ENCODE measurements around the gene ABCC4.

Gene ABCC4

GRCh38 chr13:95256091-95256490, 45.2 kb downstream of the ABCC4 start:
- DNase-seq (ENCODE audit: low read depth), result no peak

GRCh38 chr13:95255072-95255732, 46.0 kb downstream of the ABCC4 start:
- DNase-seq (ENCODE audit: low read depth), result no peak

GRCh38 chr13:95254339-95254738, 46.9 kb downstream of the ABCC4 start:
- DNase-seq (ENCODE audit: low read depth), result no peak

- no peak for DNase-seq (ENCODE audit: low read depth)
Measured at GRCh38 chr13:95253033-95253432, 48.2 kb downstream of the ABCC4 start.

GRCh38 chr13:95251641-95252040, 49.6 kb downstream of the ABCC4 start:
- no peak for DNase-seq (ENCODE audit: low read depth)

- no peak for DNase-seq (ENCODE audit: low read depth)
Measured at GRCh38 chr13:95250961-95251360, 50.3 kb downstream of the ABCC4 start.

- DNase-seq (ENCODE audit: low read depth), result no peak
Measured at GRCh38 chr13:95248953-95249352, 52.3 kb downstream of the ABCC4 start.

GRCh38 chr13:95247852-95248251, 53.4 kb downstream of the ABCC4 start:
- no peak for DNase-seq (ENCODE audit: low read depth)

GRCh38 chr13:95247171-95247570, 54.1 kb downstream of the ABCC4 start:
- no peak for DNase-seq (ENCODE audit: low read depth)

- DNase-seq (ENCODE audit: low read depth), result no peak
Measured at GRCh38 chr13:95246292-95247082, 54.8 kb downstream of the ABCC4 start.

GRCh38 chr13:95245071-95245470, 56.2 kb downstream of the ABCC4 start:
- no peak for DNase-seq (ENCODE audit: low read depth)

GRCh38 chr13:95243207-95243606, 58.0 kb downstream of the ABCC4 start:
- DNase-seq (ENCODE audit: low read depth), result no peak

- DNase-seq (ENCODE audit: low read depth), result no peak
Measured at GRCh38 chr13:95241321-95241720, 59.9 kb downstream of the ABCC4 start.

- no peak for DNase-seq (ENCODE audit: low read depth)
Measured at GRCh38 chr13:95239283-95239682, 62.0 kb downstream of the ABCC4 start.

GRCh38 chr13:95237310-95237870, 63.9 kb downstream of the ABCC4 start:
- DNase-seq (ENCODE audit: low read depth), result no peak

- DNase-seq (ENCODE audit: low read depth), result no peak
Measured at GRCh38 chr13:95236774-95237173, 64.5 kb downstream of the ABCC4 start.

- DNase-seq (ENCODE audit: low read depth), result no peak
Measured at GRCh38 chr13:95235974-95236373, 65.3 kb downstream of the ABCC4 start.

GRCh38 chr13:95235199-95235756, 66.0 kb downstream of the ABCC4 start:
- DNase-seq (ENCODE audit: low read depth), result no peak

GRCh38 chr13:95234242-95234641, 67.0 kb downstream of the ABCC4 start:
- DNase-seq (ENCODE audit: low read depth), result no peak

- DNase-seq (ENCODE audit: low read depth), result no peak
Measured at GRCh38 chr13:95233026-95233635, 68.1 kb downstream of the ABCC4 start.

GRCh38 chr13:95231393-95231792, 69.9 kb downstream of the ABCC4 start:
- no peak for DNase-seq (ENCODE audit: low read depth)

- DNase-seq (ENCODE audit: low read depth), result no peak
Measured at GRCh38 chr13:95229855-95230254, 71.4 kb downstream of the ABCC4 start.

All from T follicular helper cell (primary cell).